ENCODE results near the gene RNF157.

RNF157 gene

GRCh38 chr17:76271669-76272540 lies 31.6 kb upstream of the RNF157 start:
- ChIA-PET POLR2A (interaction anchor here (1.5 kb wide), 1 partner anchor 31 kb away, joined by 3 read pairs; no protein-coding TSS in a partner anchor), CTCF (interaction anchor here (1.0 kb wide), 1 partner anchor 8 kb away, joined by 3 read pairs; no protein-coding TSS in a partner anchor)
- TF ChIP-seq L3MBTL2 (conservative IDR thresholded peaks at IDR 0.05) (no peak), CTBP1 (IDR thresholded peaks at IDR 0.05; ENCODE audit: borderline replicate concordance) (no peak), ELF4 (IDR thresholded peaks at IDR 0.05) (no peak), SP1 (IDR thresholded peaks at IDR 0.05) (no peak), TARDBP (IDR thresholded peaks at IDR 0.05) (no peak), ZNF384 (IDR thresholded peaks at IDR 0.05) (no peak), FOXK2 (IDR thresholded peaks at IDR 0.05) (no peak), FOXA1 (IDR thresholded peaks at IDR 0.05) (no peak), SUZ12 (IDR thresholded peaks at IDR 0.05) (no peak), FOXM1 (IDR thresholded peaks at IDR 0.05; ENCODE audit: borderline replicate concordance) (no peak), ARNT (IDR thresholded peaks at IDR 0.05) (no peak), LEF1 (IDR thresholded peaks at IDR 0.05; ENCODE audit: borderline replicate concordance) (no peak), HDGF (IDR thresholded peaks at IDR 0.05; ENCODE audit: borderline replicate concordance) (no peak), BHLHE40 (IDR thresholded peaks at IDR 0.05; ENCODE audit: borderline replicate concordance) (no peak)
- TF ChIP-seq, protein P1, sequence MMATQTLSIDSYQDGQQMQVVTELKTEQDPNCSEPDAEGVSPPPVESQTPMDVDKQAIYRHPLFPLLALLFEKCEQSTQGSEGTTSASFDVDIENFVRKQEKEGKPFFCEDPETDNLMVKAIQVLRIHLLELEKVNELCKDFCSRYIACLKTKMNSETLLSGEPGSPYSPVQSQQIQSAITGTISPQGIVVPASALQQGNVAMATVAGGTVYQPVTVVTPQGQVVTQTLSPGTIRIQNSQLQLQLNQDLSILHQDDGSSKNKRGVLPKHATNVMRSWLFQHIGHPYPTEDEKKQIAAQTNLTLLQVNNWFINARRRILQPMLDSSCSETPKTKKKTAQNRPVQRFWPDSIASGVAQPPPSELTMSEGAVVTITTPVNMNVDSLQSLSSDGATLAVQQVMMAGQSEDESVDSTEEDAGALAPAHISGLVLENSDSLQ (IDR thresholded peaks at IDR 0.05) = no peak
- no peak for DNase-seq (ENCODE audit: extremely low spot score)

GRCh38 chr17:76270770-76271668 lies 30.7 kb upstream of the RNF157 start:
- ChIA-PET POLR2A (no interaction called here), CTCF (interaction anchor here (1.0 kb wide), 1 partner anchor 9 kb away, joined by 3 read pairs; no protein-coding TSS in a partner anchor)

GRCh38 chr17:76270127-76270592 lies 29.9 kb upstream of the RNF157 start:
- no peak for DNase-seq (ENCODE audit: extremely low spot score)
- TF ChIP-seq FOXM1 (IDR thresholded peaks at IDR 0.05; ENCODE audit: borderline replicate concordance) (no peak), LEF1 (IDR thresholded peaks at IDR 0.05; ENCODE audit: borderline replicate concordance) (no peak), ELF4 (IDR thresholded peaks at IDR 0.05) (no peak), ARNT (IDR thresholded peaks at IDR 0.05) (no peak), BHLHE40 (IDR thresholded peaks at IDR 0.05; ENCODE audit: borderline replicate concordance) (no peak), SUZ12 (IDR thresholded peaks at IDR 0.05) (no peak), CTBP1 (IDR thresholded peaks at IDR 0.05; ENCODE audit: borderline replicate concordance) (no peak), ZNF384 (IDR thresholded peaks at IDR 0.05) (no peak), FOXK2 (IDR thresholded peaks at IDR 0.05) (no peak), NFRKB (IDR thresholded peaks at IDR 0.05) (no peak), TARDBP (IDR thresholded peaks at IDR 0.05) (no peak), HDGF (IDR thresholded peaks at IDR 0.05; ENCODE audit: borderline replicate concordance) (no peak), FOXA1 (IDR thresholded peaks at IDR 0.05) (no peak), SP1 (IDR thresholded peaks at IDR 0.05) (no peak), L3MBTL2 (conservative IDR thresholded peaks at IDR 0.05) (no peak)
- TF ChIP-seq, protein P1 (IDR thresholded peaks at IDR 0.05) = no peak
- CTCF ChIA-PET = interaction anchor here (4.1 kb wide), 1 partner anchor 9 kb away, joined by 29 read pairs; no protein-coding TSS in a partner anchor
- POLR2A ChIA-PET = no interaction called here

More at GRCh38 chr17:76270770-76271668, 30.7 kb upstream of the RNF157 start:
- TF ChIP-seq SP1 (IDR thresholded peaks at IDR 0.05) (no peak), HDGF (IDR thresholded peaks at IDR 0.05; ENCODE audit: borderline replicate concordance) (no peak), NFRKB (IDR thresholded peaks at IDR 0.05) (no peak), FOXA1 (IDR thresholded peaks at IDR 0.05) (no peak), FOXM1 (IDR thresholded peaks at IDR 0.05; ENCODE audit: borderline replicate concordance) (no peak), CTBP1 (IDR thresholded peaks at IDR 0.05; ENCODE audit: borderline replicate concordance) (no peak), TARDBP (IDR thresholded peaks at IDR 0.05) (no peak), ELF4 (IDR thresholded peaks at IDR 0.05) (no peak)
- DNase-seq (ENCODE audit: extremely low spot score) = no peak

- TF ChIP-seq BHLHE40 (IDR thresholded peaks at IDR 0.05; ENCODE audit: borderline replicate concordance) (no peak), FOXM1 (IDR thresholded peaks at IDR 0.05; ENCODE audit: borderline replicate concordance) (no peak), SUZ12 (IDR thresholded peaks at IDR 0.05) (no peak), ELF4 (IDR thresholded peaks at IDR 0.05) (no peak), HDGF (IDR thresholded peaks at IDR 0.05; ENCODE audit: borderline replicate concordance) (no peak), NFRKB (IDR thresholded peaks at IDR 0.05) (no peak), L3MBTL2 (conservative IDR thresholded peaks at IDR 0.05) (no peak), TARDBP (IDR thresholded peaks at IDR 0.05) (no peak), FOXK2 (IDR thresholded peaks at IDR 0.05) (no peak), CTBP1 (IDR thresholded peaks at IDR 0.05; ENCODE audit: borderline replicate concordance) (no peak), LEF1 (IDR thresholded peaks at IDR 0.05; ENCODE audit: borderline replicate concordance) (no peak), ARNT (IDR thresholded peaks at IDR 0.05) (no peak), FOXA1 (IDR thresholded peaks at IDR 0.05) (no peak), ZNF384 (IDR thresholded peaks at IDR 0.05) (no peak)
- TF ChIP-seq, protein P1 (IDR thresholded peaks at IDR 0.05) = no peak
- DNase-seq (ENCODE audit: extremely low spot score) = no peak
- CTCF ChIA-PET = interaction anchor here (4.1 kb wide), 1 partner anchor 10 kb away, joined by 29 read pairs; no protein-coding TSS in a partner anchor
- POLR2A ChIA-PET = interaction anchor here (0.6 to 1.5 kb wide), 3 partner anchors 11 to 26 kb away, joined by 3 read pairs; no protein-coding TSS in a partner anchor
These were observed 29.0 kb upstream of the RNF157 start for GRCh38 chr17:76268991-76269981.

Data from HEK293T (cell line).